GM18505 (cell line): ENCODE measurements around the gene PIP4K2C.

Source experiments
- ATAC-seq: cut with Tn5 transposase; IDR thresholded peaks from one replicate; pipeline ENCODE4 v1.9.1; 2021; ENCODE audit not compliant: unreplicated experiment
- POLR2A ChIP-seq: IDR thresholded peaks from 4 replicates; pipeline ENCODE4 v1.6.1; 2011; ENCODE audit warnings: borderline replicate concordance; ENCODE audit not compliant: insufficient read depth, insufficient read length; ENCODE audit errors: extremely low read depth

PIP4K2C gene

DNA sequence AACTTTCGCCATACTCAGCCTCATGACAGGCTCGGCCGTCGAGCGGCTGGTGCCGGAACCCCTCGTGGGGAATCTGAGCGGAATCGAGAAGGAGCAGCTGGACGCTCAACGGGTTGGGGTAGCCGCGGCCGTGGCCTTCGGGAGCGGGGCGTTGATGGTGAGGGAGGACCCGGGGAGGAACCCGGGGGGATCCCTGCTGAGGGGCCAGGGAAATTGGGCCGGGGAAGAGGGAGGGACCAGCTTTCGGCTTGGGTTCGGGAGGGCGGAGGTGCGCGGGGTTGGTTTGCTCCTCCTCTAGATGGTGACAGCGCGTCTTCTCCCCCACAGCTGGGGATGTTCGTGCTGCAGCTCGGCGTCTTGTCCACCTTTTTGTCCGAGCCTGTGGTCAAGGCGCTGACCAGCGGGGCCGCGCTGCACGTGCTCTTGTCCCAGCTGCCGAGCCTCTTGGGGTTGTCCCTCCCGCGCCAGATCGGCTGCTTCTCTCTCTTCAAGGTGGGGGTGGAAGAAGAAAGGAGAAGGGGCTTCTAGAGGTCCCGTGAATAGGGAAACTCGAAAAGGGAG is 30.0 kb downstream of the PIP4K2C start:
- no peak for TF ChIP-seq POLR2A
- ATAC-seq, result no peak

- no peak for ATAC-seq
- no peak for TF ChIP-seq POLR2A
These were observed 30.7 kb downstream of the PIP4K2C start for GRCh38 chr12:57621497-57622292.

DNA sequence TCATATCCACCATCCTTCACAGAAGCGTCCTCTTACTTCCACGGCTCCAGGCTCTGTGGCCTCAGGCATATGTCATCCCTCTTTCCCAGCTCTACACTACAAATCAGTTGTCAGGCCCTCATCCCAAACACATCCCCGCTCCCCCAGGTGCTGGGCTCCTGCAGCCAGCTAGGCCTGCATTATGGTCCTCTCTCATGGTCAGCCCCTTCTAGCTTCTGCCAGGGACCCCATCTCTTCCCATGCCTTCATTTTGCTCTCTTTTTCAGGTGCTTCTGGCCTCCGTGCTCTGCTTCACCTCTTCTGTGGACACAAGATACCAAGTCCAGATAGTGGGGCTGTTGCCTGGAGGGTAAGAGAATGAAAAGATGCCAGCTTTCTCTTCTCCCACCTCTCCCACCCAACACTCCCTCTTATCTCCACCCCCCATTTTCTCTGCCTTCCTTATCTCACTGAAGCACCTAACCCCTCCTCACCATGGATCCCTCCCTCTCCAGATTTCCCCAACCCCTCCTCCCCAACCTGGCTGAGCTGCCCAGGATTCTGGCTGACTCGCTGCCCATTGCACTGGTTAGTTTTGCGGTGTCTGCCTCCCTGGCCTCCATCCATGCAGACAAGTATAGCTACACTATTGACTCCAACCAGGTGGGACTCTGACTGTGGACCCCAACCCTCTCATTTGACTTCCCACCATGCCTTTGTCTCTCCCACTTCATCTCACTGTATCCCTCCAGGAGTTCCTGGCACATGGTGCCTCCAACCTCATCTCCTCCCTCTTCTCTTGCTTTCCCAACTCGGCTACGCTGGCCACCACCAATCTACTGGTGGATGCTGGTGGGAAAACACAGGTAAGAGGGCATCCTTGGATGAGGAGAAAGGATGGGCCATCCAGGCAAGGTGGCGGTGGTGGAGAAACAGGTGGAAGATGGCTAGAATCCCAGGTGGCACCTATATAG is 31.6 kb downstream of the PIP4K2C start:
- no peak for ATAC-seq
- no peak for TF ChIP-seq POLR2A

- no peak for ATAC-seq
These were observed 32.4 kb downstream of the PIP4K2C start for GRCh38 chr12:57623385-57623784.

DNA sequence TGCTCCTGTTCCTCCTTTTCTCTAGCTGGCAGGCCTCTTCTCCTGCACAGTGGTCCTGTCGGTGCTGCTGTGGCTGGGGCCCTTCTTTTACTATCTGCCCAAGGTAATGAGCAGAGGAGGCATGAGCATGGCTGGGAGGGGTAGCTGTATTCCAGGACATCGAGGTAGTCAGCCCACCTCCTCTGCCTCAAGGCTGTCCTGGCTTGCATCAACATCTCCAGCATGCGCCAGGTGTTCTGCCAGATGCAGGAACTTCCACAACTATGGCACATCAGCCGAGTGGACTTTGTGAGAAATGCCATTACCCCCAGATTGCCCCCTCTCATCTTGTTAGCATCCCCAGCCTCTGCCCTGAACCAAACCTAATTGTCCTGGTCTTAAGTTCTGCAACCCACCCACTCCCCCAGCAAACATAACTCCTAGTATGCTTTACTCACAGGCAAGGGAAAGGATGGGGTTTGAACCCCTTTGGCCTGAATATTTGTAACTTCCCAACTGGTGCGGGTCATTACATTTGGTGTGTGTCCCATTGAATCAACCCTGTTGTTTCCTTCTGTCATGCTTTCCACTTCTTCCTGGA is 32.9 kb downstream of the PIP4K2C start:
- no peak for ATAC-seq
- no peak for TF ChIP-seq POLR2A

More at GRCh38 chr12:57623385-57623784, 32.4 kb downstream of the PIP4K2C start:
- no peak for TF ChIP-seq POLR2A

DNA sequence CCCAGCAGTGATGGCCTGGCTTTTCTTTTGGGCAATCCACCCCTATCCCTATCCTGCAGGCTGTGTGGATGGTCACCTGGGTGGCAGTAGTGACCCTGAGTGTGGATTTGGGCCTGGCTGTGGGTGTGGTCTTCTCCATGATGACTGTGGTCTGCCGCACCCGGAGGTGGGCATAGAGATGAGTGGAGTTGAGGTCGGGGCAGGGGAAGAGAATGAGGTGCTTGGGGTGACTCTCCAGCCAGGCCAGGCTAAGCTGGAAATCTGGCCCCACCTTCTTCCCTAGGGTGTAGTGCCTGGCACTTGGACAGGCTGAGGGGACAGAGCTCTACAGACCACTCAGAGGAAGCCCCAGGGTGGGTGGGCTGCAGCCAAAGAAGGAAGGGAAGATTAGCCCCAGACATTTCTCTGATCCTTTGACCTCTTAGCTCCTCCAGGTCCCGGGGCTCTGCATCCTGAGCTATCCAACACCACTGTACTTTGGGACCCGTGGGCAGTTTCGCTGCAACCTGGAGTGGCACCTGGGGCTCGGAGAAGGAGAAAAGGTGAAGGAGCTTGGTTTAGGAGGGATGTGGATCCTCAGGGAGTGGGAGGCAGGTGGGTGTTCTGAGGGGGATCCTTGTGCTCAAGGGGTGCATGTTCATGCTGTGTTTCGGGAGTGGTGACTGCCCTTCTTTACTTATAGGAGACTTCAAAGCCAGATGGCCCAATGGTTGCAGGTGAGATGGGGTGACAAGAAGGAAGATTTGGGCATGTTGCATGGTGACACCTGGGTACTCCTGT is 33.6 kb downstream of the PIP4K2C start:
- ATAC-seq, result no peak
- TF ChIP-seq POLR2A, result no peak

DNA sequence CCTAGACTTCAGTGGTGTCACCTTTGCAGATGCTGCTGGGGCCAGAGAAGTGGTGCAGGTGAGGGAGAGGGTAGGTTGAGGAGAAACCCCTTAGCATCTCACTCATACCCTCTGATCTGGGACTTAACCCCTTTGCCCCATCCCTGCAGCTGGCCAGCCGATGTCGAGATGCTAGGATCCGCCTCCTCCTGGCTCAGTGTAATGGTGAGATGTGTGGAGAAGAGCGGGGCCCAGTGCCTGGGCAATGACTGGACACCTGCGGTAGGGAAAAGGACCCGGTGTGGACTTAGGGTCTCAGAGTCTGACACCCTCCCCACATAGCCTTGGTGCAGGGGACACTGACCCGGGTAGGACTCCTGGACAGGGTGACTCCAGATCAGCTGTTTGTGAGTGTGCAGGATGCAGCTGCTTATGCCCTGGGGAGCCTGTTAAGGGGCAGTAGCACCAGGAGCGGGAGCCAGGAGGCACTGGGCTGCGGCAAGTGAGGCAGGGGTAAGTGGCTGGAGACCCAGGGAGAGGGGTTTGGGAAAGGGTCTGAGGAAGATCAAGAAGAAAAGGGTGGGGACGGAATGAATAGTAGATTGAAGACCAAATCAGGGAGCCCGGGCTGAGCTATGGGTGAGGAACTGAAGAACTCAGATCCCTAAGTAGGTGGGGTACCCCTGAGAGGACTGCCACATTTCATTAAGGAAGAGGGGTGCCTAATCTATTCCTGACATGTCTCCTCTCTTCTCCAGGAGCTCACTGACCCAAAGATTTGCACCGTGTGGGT is 34.5 kb downstream of the PIP4K2C start:
- no peak for TF ChIP-seq POLR2A
- no peak for ATAC-seq

DNA sequence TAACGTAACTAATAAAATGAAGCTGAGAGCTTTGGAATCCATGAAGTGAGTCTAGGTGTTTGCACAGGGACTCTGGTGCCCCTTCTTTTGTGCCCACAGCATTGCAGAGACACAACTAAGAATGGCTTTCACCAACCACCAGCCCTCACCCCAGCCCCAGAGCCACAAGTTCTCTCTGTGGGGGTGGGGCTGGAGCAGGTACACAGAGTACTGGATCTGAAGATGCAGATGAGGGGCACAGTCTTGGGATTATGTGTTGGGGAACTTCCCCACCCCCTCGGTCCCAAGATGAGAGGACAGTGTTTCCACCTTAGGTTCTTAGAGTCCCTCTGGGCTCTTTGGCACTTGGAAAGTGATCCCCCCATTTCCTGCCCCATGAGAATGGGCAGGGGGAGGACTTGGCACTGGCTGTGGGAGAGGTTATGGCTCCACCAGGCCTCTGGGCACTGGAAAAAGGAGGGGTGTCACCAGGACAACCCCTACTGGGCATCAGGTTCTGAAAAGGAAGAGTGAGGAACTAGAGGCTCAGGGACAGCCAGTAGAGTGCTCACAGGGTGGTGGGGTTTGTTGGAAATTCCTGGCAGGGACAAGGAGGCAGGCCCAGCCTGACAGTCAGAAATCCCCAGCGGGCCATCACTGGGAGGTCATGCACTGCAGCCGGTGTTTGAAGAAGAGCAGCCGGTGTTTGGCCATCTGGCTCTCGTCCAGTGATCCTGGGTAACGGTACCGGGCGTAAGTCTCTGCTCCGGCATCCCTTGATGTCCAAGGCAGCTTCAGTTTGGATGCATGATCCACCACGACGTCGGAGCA is 35.3 kb downstream of the PIP4K2C start:
- ATAC-seq, result no peak
- no peak for TF ChIP-seq POLR2A

DNA sequence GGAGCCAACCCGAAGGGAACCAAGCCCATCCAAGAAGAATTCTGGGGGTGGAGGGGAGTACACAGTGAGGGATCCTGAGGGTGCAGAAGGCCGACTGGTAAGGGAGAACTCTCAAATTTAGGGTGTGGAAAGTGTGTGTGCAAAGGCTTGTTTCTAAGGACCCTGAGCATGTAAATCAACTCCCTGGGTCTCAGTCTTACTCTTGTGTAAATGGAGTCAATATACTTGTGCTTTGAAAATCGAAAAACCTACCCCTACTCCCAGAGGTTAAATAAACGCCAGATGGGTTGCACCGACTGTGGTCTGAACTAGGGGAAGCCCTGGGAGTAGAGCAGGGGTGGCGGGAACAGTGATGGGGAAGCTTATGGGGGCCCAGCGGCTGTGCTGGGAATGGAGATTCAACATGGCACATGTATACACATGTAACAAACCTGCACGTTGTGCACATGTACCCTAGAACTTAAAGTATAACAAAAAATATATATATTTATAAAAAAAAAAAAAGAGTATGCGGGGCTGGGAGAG is 36.0 kb downstream of the PIP4K2C start:
- no peak for TF ChIP-seq POLR2A
- ATAC-seq, result no peak

DNA sequence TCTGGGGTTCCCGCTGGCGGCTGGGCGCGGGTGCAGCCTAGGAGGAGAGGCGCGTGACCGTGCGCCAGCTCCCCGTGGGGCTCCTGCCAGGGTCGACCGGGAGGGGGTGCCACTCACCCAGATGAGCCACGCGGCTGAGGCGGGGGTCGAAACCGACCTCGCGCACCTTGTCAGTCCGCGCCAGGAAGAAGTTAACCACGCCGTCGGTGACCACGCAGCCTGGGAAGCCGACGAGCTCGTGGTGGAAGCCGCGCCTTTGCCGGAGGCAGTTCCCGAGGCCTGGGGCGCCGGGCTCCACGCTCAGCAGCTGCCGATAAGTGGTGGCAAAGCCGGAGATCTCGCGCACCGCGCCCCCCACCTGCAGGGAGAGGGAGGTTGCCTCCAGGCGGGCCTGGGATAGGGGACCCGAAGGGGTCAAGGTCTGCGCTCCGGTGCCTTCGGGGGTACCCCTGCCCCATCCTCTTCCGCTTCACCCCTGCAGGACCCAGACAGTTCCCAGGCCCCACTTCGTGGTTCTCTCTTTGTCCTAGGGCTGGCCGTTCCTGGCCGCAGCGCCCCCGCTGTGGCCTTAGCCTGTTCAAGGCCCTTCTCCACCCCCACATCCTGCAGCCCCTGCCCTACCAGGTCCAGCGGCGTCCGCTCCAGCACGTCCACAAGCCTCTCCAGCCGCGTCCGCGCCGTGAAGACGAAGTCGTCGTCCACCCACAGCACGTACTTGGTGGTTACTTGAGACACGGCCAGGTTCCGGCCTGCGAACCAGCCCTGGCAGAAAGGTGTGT is 36.7 kb downstream of the PIP4K2C start:
- no peak for ATAC-seq
- no peak for TF ChIP-seq POLR2A
